IMR-90 (cell line): Measurements from ENCODE around the gene TMPRSS11E. TPM values are rescaled to one million over a fixed set of nuclear protein-coding genes. Genes with fewer than 3 reads are reported as not detected.
A peak's percentile ranks its signal among the peaks of the same experiment; 100 is the strongest.

ENCODE experiments used
- ATAC-seq: fragments of 200-7000 bp; cut with Tn5 transposase; 2 replicates; pipeline ENCODE4 v1.9.1; 2020; ENCODE audit warnings: low read depth, mild to moderate bottlenecking, moderate library complexity
- BruUV-seq: library from RNA; stranded (reverse); fragments of 400-500 nt; replicated peaks from 2 replicates; lab custom pipeline; 2021; lab: Mats Ljungman, UMichigan
- CTCF ChIA-PET: fragments of 300-600 bp; formaldehyde crosslinking; extraction: SDS; loops from one replicate; lab custom pipeline; 2021; ENCODE audit warnings: antibody characterized with exemption; lab: Yijun Ruan, JAX
- POLR2A ChIA-PET: fragments of 300-600 bp; sonication (Branson Sonifier 250); formaldehyde crosslinking; loops from one replicate; lab custom pipeline; 2022; ENCODE audit warnings: antibody characterized with exemption; ENCODE audit not compliant: unreplicated experiment; lab: Charles Lee
- DNase-seq: peaks from one replicate; pipeline ENCODE4 v3.0.0; 2013
- H2AFZ ChIP-seq: replicated peaks from 2 replicates; pipeline ENCODE3; 2013; ENCODE audit warnings: low read length, mild to moderate bottlenecking; ENCODE audit not compliant: poor library complexity
- H2AK5ac ChIP-seq: 2 replicates; pipeline ENCODE4 v1.6.1; 2013; ENCODE audit warnings: low read depth, low read length, inconsistent platforms
- H2AK9ac ChIP-seq: replicated peaks from 2 replicates; pipeline ENCODE3; 2013; ENCODE audit warnings: mild to moderate bottlenecking, low read depth, low read length, moderate library complexity; ENCODE audit not compliant: poor library complexity
- H2BK120ac ChIP-seq: 2 replicates; pipeline ENCODE4 v1.6.1; 2013; ENCODE audit warnings: low read depth, low read length, inconsistent platforms
- H2BK15ac ChIP-seq: 3 replicates; pipeline ENCODE4 v1.6.1; 2013; ENCODE audit warnings: low read depth, low read length, inconsistent platforms
- H2BK20ac ChIP-seq: 2 replicates; pipeline ENCODE4 v1.6.1; 2013; ENCODE audit warnings: low read depth, mild to moderate bottlenecking, inconsistent platforms, low read length, moderate library complexity
- H2BK5ac ChIP-seq: 2 replicates; pipeline ENCODE4 v1.6.1; 2013; ENCODE audit warnings: mild to moderate bottlenecking, low read depth, low read length, inconsistent platforms; ENCODE audit not compliant: poor library complexity, severe bottlenecking
- H3K14ac ChIP-seq: replicated peaks from 2 replicates; pipeline ENCODE4 v1.6.1; 2013; ENCODE audit warnings: low read depth, low read length, inconsistent platforms
- H3K18ac ChIP-seq: 2 replicates; pipeline ENCODE4 v1.6.1; 2013; ENCODE audit warnings: low read depth, low read length, control low read depth
- H3K23ac ChIP-seq: 2 replicates; pipeline ENCODE4 v1.6.1; 2013; ENCODE audit warnings: low read depth, low read length, inconsistent platforms
- H3K27ac ChIP-seq: 2 replicates; pipeline ENCODE4 v1.5.1; 2013; ENCODE audit warnings: mild to moderate bottlenecking, control low read depth, low read length; ENCODE audit not compliant: insufficient read depth
- H3K27me3 ChIP-seq: 2 replicates; pipeline ENCODE4 v1.6.1; 2013; ENCODE audit warnings: low read length; ENCODE audit not compliant: control insufficient read depth, insufficient read depth
- H3K36me3 ChIP-seq: 2 replicates; pipeline ENCODE4 v1.6.1; 2013; ENCODE audit warnings: low read length, mixed read lengths; ENCODE audit not compliant: control insufficient read depth, insufficient read depth
- H3K4ac ChIP-seq: 2 replicates; pipeline ENCODE4 v1.6.1; 2013; ENCODE audit warnings: low read depth, low read length, inconsistent platforms
- H3K4me1 ChIP-seq: 2 replicates; pipeline ENCODE4 v1.6.1; 2013; ENCODE audit warnings: low read length, mixed read lengths; ENCODE audit not compliant: control insufficient read depth, insufficient read depth
- H3K4me2 ChIP-seq: 2 replicates; pipeline ENCODE4 v1.6.1; 2013; ENCODE audit warnings: low read depth, mild to moderate bottlenecking, control low read depth, low read length, moderate library complexity
- H3K4me3 ChIP-seq: 2 replicates; pipeline ENCODE4 v1.5.1; 2013; ENCODE audit warnings: low read depth, mild to moderate bottlenecking, control low read depth, low read length, moderate library complexity; ENCODE audit not compliant: insufficient read depth
- H3K56ac ChIP-seq: 2 replicates; pipeline ENCODE4 v1.6.1; 2013; ENCODE audit warnings: low read length, inconsistent platforms; ENCODE audit not compliant: insufficient read depth; ENCODE audit errors: extremely low read depth
- H3K79me1 ChIP-seq, 2 experiments: 2 replicates each; pipeline ENCODE4 v1.6.1; 2013; ENCODE audit warnings: low read length in 2 of 2, inconsistent platforms in 1 of 2, low read depth in 1 of 2
- H3K9ac ChIP-seq: 2 replicates; pipeline ENCODE4 v1.6.1; 2013; ENCODE audit warnings: low read depth, low read length, control low read depth
- H3K9me1 ChIP-seq: 2 replicates; pipeline ENCODE4 v1.6.1; 2013; ENCODE audit warnings: low read length, inconsistent platforms; ENCODE audit not compliant: insufficient read depth
- H3K9me3 ChIP-seq: 2 replicates; pipeline ENCODE4 v1.6.1; 2013; ENCODE audit warnings: low read length; ENCODE audit not compliant: control insufficient read depth, insufficient read depth
- H4K20me1 ChIP-seq: 2 replicates; pipeline ENCODE4 v1.6.1; 2013; ENCODE audit warnings: low read length, inconsistent platforms; ENCODE audit not compliant: insufficient read depth
- H4K5ac ChIP-seq: 2 replicates; pipeline ENCODE4 v1.6.1; 2013; ENCODE audit warnings: mild to moderate bottlenecking, low read depth, low read length, control low read depth
- H4K8ac ChIP-seq, 2 experiments: 2 replicates each; pipeline ENCODE4 v1.6.1; 2013; ENCODE audit warnings: low read depth in 2 of 2, low read length in 2 of 2, control low read depth in 1 of 2, inconsistent platforms in 1 of 2
- H4K91ac ChIP-seq: 2 replicates; pipeline ENCODE4 v1.6.1; 2013; ENCODE audit warnings: low read depth, low read length, inconsistent platforms; ENCODE audit not compliant: insufficient read depth
- CTCF ChIP-seq: conservative IDR thresholded peaks from 2 replicates; pipeline ENCODE4 v1.5.1; 2012; ENCODE audit warnings: mild to moderate bottlenecking, low read depth, low read length, improper control_type of control experiment
- MAFK ChIP-seq: IDR thresholded peaks from 2 replicates; pipeline ENCODE4 v1.6.1; 2012; ENCODE audit warnings: low read depth, low read length, improper control_type of control experiment
- dilution Hi-C: fragments of 300-500 bp; cut with HindIII; formaldehyde crosslinking; loops from one replicate; pipeline ENCODE4 v1.14.3; 2018; ENCODE audit warnings: low sequenced_read_pairs; ENCODE audit not compliant: unreplicated experiment
- in situ Hi-C: fragments of 300-500 bp; cut with MboI; formaldehyde crosslinking; loops from 3 replicates; pipeline ENCODE4 v1.14.3; 2019; ENCODE audit warnings: low sequenced_read_pairs, inconsistent platforms, mixed read lengths
- intact Hi-C: fragments of 100-400 bp; cut with micrococcal nuclease; formaldehyde crosslinking; loops from 2 replicates; pipeline ENCODE4 v1.10.0; 2022
- polyA plus RNA-seq, 3 experiments: library from polyadenylated mRNA; depleted of rRNA; stranded (reverse); fragments of >200 nt; gene quantifications; 2 replicates each; pipeline ENCODE4 v1.2.3, GENCODE V29; 2012; ENCODE audit warnings: low replicate concordance in 1 of 3
- total RNA-seq: library from RNA; depleted of rRNA; stranded (reverse); fragments of >200 nt; gene quantifications from 2 replicates; pipeline ENCODE4 v1.2.3, GENCODE V29; 2012

The TMPRSS11E gene
- total and polyA plus RNA-seq, 2 of the 4 experiments (the other 2 are of a cell fraction), result not detected

DNA sequence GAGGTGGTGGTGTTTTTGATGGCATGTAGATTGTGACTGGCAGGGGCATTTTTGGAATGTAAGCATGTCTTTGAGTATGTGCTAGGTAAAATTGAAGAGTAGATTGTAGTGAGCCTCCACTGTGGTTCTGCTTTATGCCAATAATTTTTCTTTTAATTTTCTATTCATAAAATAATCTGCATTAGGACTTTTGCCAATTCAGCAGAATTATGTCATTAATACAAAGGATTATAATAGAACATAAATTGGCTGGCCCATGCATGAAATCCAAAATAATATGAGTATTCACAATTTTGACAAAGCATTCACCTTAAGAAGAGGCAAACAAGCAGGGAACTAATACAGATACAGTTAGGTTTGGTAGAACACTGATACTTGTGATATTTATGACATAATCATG lies 14.9 kb upstream of the TMPRSS11E start:
- Histone ChIP-seq H2AFZ (no peak overlapping the region), H2BK15ac (no peak overlapping the region), H3K27me3 (no peaks in the 10 kb centered on the region), H3K36me3 (no peaks in the 10 kb centered on the region), H2BK120ac (no peak overlapping the region), H2BK20ac (no peak overlapping the region), H3K9me1 (no peaks in the 10 kb centered on the region), H3K14ac (no peak overlapping the region), H3K9ac (no peak overlapping the region), H3K4me1 (no peaks in the 10 kb centered on the region), H3K4ac (no peak overlapping the region), H3K4me2 (no peak overlapping the region), H3K56ac (no peak overlapping the region), H4K8ac (no peak overlapping the region), H2AK5ac (no peak overlapping the region), H3K27ac (no peak overlapping the region), H4K91ac (no peak overlapping the region), H2BK5ac (no peak overlapping the region), H4K20me1 (no peaks in the 10 kb centered on the region), H3K79me1 (no peaks in the 10 kb centered on the region), H3K23ac (no peak overlapping the region), H4K5ac (no peak overlapping the region), H3K18ac (no peak overlapping the region), H3K9me3 (no peaks in the 10 kb centered on the region), H2AK9ac (no peak overlapping the region), H3K4me3 (no peak overlapping the region)
- no TSS peak for BruUV-seq
- ATAC-seq (no peak), DNase-seq (no peak)
- ChIA-PET CTCF (interaction anchor here (0.8 kb wide), 1 partner anchor 46 kb away, joined by 3 read pairs; no protein-coding TSS in a partner anchor), POLR2A (no interaction called here)
- TF ChIP-seq CTCF (no peak), MAFK (peak; percentile 83)
- dilution Hi-C loops (no loop called here), intact Hi-C loops (no loop called here), in situ Hi-C loops (no loop called here)
